HepG2 (cell line): ENCODE results near the gene XPOT. TPM values are rescaled to one million over a fixed set of nuclear protein-coding genes. Genes with fewer than 3 reads are reported as not detected.

Source experiments
- AHDC1 ChIP-seq: sonication (generic); formaldehyde crosslinking; IDR thresholded peaks from 2 replicates; pipeline ENCODE4 v1.5.1; 2020; ENCODE audit warnings: mild to moderate bottlenecking, missing genetic modification reagents, borderline replicate concordance
- CREB3 ChIP-seq: sonication (generic); formaldehyde crosslinking; IDR thresholded peaks from 2 replicates; pipeline ENCODE4 v1.5.0; 2020; ENCODE audit warnings: missing genetic modification reagents
- CTCF ChIP-seq: sonication (generic); formaldehyde crosslinking; IDR thresholded peaks from 2 replicates; pipeline ENCODE4 v1.5.0; 2020; ENCODE audit warnings: mild to moderate bottlenecking, missing genetic modification reagents, moderate library complexity
- GABPB1 ChIP-seq: IDR thresholded peaks from 2 replicates; pipeline ENCODE4 v1.6.1; 2016; ENCODE audit warnings: mild to moderate bottlenecking, missing genetic modification reagents, moderate library complexity, missing compliant biosample characterization
- MYC ChIP-seq: sonication (generic); formaldehyde crosslinking; IDR thresholded peaks from 2 replicates; pipeline ENCODE4 v1.9.0; 2021; ENCODE audit warnings: missing genetic modification reagents, borderline replicate concordance
- MYPOP ChIP-seq: sonication (generic); formaldehyde crosslinking; IDR thresholded peaks from 2 replicates; pipeline ENCODE4 v1.8.1; 2023; ENCODE audit warnings: mild to moderate bottlenecking, moderate library complexity, missing genetic modification reagents
- SRF ChIP-seq: IDR thresholded peaks from 2 replicates; pipeline ENCODE4 v1.6.1; 2011; ENCODE audit warnings: mild to moderate bottlenecking, low read depth, low read length, moderate library complexity
- SRY ChIP-seq: sonication (generic); formaldehyde crosslinking; IDR thresholded peaks from 2 replicates; pipeline ENCODE4 v1.8.0; 2022; ENCODE audit warnings: mild to moderate bottlenecking, missing genetic modification reagents
- ZNF574 ChIP-seq: sonication (generic); formaldehyde crosslinking; IDR thresholded peaks from 2 replicates; pipeline ENCODE4 v1.4.0; 2020; ENCODE audit warnings: missing genetic modification reagents
- ZXDC ChIP-seq: sonication (generic); formaldehyde crosslinking; IDR thresholded peaks from 2 replicates; pipeline ENCODE4 v1.5.0; 2020; ENCODE audit warnings: mild to moderate bottlenecking, missing genetic modification reagents
- polyA plus RNA-seq, 8 experiments: library from polyadenylated mRNA; depleted of rRNA in 3 of 8; stranded (reverse) in 7 of 8; unstranded in 1 of 8; fragments of >200 nt; fragmentation: Illumina TruSeq in 4 of 8; extraction: Trizol in 4 of 8; gene quantifications; 2 replicates each; pipeline versions ENCODE4 v1.2.1 to v1.2.3, GENCODE V29; 2011 to 2016; ENCODE audit warnings: low read depth in 4 of 8, missing spikeins in 1 of 8, mixed read lengths in 1 of 8; ENCODE audit not compliant: insufficient read depth in 1 of 8
- total RNA-seq, 5 experiments: library from RNA; depleted of rRNA; stranded (reverse); fragments of >200 nt; fragmentation: Illumina TruSeq; extraction: Trizol; gene quantifications; 2 replicates each; pipeline ENCODE4 v1.2.3, GENCODE V29; 2016; ENCODE audit warnings: low read depth in 1 of 5

The XPOT gene
- total and polyA plus RNA-seq, 2 of the 13 experiments (the other 11 are each of a cell fraction or from before 2014, with no cell fraction given): 93.8 to 102 TPM

- peak; percentile 19; the same call in 1 of the 2 replicates for TF ChIP-seq AHDC1 (CRISPR knock-in tag)
- TF ChIP-seq MYPOP (CRISPR knock-in tag): 0 out of 2 replicates have a peak, but pooled peaks have one; percentile 32
- TF ChIP-seq CREB3 (CRISPR knock-in tag): 0 out of 2 replicates have a peak, but pooled peaks have one; percentile 3
- peak; percentile 16; the same call in 1 of the 2 replicates for TF ChIP-seq SRY (CRISPR knock-in tag)
- peak; percentile 93 for TF ChIP-seq GABPB1 (CRISPR knock-in tag)
- TF ChIP-seq ZXDC: 0 out of 2 replicates have a peak, but pooled peaks have one; percentile 6
- peak; percentile 27 for TF ChIP-seq CTCF (CRISPR knock-in tag)
- no peak for TF ChIP-seq SRF
- TF ChIP-seq MYC (CRISPR knock-in tag): peak; percentile 79; the same call in 1 of the 2 replicates
- peak; percentile 69 for TF ChIP-seq ZNF574 (CRISPR knock-in tag)
These were observed at the start of gene XPOT (continued) for GRCh38 chr12:64403707-64404469.
